Fibroblast of gingiva (primary cell): Measurements from ENCODE around the gene HSPA2.
"Not testable (repeated sequence)": the region's sequence is repeated elsewhere in the genome, so short reads cannot be mapped to it uniquely, and the experiment has no call there.

Experiments
- DNase-seq: peaks from one replicate; pipeline ENCODE4 v3.0.0-alpha.2; 2011; ENCODE audit warnings: low read depth

HSPA2 gene

DNA sequence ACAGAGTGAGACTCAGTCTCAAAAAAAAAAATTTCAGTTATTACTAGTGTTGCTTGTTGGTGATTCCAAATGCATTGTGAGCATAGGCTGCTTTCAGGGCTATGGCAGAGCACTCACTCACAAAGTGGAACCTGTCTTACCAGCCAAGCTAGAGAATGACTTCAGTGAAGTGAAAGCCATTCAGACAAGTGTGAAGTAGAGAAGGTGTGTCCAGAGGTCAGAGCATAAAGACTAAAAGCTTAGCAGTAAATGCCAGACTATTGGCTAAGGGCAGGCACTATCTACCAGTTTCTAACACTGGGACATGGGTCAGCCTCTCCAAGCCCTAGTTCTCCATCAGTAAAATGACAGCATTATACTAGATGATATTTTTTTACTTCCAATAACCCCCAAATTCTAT lies 21.9 kb downstream of the HSPA2 start:
- DNase-seq = no peak

DNA sequence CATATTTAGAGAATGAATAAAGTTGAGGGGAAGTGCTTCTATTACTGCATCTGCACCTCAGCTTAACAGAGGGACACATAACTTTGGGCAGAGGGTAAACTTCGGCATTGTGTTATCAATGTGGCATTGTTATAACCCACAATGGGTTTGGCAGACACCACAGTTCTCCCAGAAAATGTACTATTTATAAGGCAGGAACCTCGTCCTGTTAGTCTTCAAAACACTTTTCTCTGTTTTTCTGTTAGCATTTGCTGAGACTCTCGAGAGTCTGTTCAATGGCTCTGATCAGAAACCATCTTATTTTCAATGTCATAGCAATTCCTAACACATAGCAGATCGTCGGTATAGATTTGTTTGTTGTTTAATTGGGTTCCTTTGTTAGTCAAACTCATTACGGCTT lies 23.2 kb downstream of the HSPA2 start:
- DNase-seq = no peak

DNA sequence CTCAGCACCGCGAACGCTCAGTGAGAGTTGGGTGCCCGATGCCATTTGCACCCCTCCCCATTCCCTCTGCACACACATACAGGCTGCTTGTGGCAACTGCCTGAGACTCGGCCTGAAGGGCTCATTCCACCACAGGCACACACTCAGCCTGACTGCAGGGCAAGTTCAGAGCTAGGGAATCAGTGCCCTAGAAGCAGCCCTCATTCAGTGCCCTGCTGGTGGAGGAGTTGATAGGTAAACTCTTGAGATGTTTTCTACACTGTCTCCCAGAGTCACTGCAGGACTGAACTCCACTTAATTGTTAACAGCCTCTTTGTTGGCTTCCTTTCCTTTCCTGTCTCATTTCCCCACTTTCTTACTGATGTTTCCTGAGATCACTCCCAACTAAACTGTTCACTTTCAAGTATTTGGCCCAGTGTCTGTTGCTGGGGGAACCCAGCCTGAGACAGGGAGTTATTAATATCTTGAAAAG lies 26.1 kb downstream of the HSPA2 start:
- peak; percentile 62 for DNase-seq

DNA sequence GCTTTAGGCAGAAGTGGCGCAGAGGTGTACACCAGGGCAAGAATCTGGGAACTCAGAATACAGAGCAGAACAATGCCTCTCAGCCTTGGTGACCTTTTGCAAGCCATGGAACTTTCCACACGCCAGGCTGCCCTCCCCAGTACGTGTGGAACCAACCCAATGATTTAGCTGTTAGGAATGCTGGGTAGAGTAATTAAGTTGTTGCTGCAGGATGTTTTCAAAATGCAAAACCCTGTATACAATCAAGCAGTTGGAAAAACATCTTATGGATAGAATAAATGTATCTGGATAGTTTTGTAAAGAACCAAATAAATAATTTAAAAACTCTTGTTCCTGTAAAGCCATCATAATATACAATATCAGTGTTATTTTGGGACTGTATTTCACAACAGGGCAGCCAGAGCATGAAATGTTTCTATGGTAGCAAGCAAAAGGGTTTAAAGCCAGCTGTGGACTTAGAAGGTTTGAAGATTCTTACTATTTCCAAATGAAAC lies 28.6 kb downstream of the HSPA2 start:
- DNase-seq = peak; percentile 88

DNA sequence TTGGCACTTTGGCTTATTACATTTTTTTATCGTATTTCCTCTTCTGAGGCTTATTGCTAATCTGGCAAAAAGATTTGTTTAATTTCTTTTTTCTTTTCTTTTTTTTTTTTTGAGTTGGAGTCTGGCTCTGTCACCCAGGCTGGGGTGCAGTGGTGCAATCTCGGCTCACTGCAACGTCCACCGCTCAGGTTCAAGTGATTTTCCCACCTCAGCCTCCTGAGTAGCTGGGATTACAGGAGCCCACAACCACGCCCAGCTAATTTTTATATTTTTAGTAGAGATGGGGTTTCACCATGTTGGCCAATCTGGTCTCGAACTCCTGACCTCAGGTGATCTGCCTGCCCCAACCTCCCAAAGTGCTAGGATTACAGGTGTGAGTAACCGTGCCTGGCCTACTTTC lies 29.1 kb downstream of the HSPA2 start:
- DNase-seq = not testable (repeated sequence)

DNA sequence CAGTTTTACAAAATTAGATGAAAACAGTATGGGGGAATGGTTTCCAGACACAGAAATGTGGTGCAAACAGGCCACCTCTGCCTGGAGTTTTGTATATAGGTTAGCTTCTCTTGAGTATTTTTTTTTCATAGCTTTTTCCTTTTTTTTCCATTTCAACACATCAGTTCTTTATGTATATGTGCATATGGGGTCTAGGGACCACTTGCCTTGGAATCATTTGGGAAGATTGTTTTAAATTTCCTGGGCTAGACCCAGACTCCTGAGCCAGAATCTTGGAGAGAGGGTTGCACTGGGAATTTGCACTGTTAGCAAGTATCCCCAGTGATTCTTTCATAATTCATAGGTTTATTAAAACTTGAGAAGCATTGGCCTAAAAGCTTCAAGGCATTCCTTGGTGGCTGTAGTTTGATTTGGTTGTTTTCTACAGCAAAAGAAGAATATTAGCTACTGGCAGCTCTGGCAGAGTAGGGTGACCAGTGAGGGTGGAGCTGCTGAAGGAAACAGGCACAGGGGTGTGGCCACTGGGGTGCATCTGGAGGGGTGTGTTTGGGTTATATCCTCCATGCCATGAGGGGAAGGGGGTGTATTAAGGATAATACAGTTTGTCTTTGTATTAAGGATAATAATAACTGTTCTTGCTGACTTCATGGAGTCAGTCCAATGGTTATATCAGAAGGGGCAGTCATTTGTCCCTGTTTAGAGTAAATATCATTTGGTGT lies 32.0 kb downstream of the HSPA2 start:
- DNase-seq = no peak

DNA sequence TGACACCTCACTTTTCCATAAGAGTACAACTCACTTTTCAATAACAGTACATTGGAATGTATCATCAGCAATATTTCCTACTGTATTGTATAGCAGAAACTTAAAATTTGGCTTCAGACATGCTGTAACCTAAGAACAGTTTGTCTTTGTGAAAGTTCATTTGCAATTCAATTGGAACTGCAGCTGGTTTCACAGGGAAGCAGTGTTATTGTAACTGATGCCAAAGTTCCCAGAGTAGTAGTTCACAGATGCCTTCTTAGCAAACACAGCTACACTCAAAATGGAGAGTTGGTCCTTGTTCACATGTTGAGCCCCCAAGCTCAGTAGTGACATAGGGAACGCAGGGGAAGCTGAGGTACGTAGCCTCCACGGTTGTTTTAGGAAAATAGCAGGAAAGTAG lies 32.6 kb downstream of the HSPA2 start:
- DNase-seq = peak; percentile 70

DNA sequence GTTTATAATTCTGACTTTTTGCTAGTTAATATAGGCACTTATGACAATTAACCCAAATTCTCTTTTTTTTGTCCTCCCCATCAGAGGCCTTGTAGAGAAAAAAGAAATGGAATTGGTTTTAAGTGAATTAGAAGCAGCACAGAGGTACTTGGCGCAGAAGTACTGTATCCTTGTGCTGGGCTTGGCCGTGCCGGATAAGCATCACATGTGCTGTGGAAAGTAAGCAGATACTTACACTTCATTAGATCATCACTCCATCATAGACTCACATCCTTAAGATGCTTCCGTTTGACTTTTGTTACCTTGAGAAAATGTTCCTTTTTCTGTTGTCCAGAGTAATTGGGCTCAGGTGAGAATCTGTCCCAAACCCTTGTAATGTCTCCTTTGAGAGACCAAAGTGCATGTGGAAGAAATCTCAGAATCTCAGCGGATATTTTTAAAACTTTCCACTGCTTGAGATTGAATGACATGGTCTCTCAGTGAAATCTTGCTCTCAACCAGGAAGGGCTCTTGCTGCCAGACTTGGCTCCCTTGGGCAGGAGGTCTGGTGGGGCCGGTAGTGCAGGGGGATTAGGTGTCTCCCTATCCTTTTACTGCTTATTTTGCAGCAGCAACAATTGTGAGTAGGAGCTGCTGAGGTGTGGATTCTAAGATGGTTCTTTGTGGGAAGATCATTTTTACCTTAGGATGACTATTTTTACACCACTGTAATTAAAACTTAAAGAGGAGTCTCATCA lies 34.0 kb downstream of the HSPA2 start:
- no peak for DNase-seq

DNA sequence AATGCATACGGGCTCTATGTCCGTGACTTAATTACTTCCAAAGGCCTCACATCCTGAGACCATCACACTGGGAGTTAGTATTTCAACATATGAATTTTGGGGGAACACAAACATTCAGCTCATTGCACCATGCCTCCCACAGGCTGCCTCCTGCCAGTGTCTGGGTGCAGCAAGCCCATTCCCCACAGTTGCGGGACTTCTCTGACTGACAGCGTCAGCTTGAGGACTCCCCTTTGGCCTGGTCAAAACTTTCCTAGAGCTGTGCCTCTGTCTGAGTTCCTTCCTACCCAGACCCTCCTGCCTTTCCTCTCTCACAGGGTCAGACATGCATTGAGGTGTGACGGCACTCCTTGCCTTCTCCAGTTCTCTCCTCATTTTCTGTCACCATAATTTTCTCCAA lies 36.7 kb downstream of the HSPA2 start:
- DNase-seq = no peak

DNA sequence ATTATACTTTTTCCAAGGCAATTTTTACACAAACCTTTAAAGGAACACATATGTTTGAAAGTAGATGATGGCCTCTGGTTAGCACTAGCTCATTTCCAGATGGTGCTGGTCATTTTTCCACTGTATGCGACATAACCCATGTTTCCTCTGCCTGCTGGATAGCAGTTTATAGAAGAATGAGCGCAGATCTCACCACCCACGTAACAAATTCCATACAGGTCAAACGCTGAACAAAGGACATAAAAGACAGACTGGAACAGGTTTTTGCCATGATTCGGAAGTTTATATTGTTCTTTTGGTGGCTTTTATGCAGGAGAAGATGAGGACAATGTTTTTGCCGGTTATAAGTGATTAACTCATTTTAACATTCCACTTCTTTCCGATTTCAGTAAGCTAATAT lies 39.9 kb downstream of the HSPA2 start:
- DNase-seq = no peak

DNA sequence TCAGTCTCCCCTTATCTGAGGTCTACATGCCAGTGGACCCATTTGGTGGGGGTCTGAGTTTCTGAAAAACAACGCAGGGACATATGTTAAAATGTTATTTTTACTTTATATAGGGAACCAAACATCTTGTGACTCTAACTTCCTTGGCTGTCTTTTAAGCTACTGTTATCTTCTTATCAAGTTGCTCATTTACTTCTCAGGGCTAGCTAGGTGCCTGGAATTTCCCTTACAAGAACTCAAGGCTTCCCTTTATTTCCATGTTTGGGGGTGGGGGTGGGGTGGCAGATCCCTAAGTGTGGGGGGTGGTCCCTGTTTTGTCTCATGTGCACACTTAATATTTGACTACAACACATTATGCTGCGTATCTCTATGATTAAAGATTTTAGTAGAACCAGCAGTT lies 40.8 kb downstream of the HSPA2 start:
- no peak for DNase-seq

DNA sequence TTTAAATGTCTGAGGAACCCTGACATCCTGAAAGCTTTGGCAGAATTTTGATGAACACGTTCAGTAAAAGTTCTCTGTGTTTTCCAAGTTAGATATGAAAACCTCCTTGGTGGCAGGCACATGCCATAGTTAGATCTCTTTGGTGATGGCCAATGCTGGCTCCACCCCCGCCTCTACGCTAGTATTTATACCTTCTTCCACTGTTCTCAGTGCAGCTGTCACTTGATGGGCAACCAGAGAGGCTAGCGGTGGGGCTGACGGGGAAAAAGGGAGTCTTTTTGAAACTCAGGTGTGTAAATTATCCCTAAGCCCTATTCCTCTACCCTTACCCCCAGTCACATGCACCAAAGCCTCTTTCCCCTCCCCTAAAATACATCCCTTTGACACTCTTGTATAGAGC lies 41.3 kb downstream of the HSPA2 start:
- DNase-seq = no peak

DNA sequence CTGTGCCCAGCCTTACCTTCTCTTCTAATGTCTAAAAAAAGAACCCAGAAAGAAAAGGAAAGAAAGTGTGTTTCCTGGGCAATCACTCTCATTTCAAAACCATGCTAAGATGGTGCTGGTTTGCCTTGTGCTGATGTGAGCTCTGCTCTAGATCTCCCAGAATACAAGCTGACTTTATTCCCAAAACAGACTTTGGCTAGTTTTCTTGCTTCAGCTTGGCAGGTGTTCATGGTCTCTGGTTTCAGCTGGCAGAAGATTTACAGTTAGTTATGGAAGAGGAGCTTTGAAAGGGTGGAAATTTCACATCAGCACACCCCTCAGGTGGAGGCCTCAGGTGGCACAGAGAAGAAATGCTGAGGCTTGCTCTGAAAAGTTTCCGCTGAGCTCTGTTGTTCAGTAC lies 43.6 kb downstream of the HSPA2 start:
- no peak for DNase-seq

DNA sequence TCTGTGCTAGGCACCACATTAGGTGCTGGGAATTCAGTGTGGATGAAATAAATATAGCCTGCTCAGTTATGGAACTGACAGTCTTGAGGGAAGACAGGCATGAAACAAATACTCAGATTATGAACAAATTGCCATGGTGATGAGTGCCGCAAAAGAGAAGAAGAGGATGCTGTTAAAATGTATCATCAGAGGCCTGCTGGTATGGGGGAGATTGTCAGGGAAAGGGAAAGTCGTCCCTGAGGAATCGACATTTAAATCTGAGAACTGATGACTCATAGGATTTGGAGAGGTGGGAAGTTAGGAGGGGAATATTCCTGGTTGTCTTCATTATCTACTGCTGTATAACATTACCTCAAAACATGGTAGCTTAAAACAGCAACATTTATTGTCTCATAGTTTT lies 51.3 kb downstream of the HSPA2 start:
- DNase-seq = no peak
